HG03159 (cell line): ENCODE data around the gene KIF16B.
"Not testable (repeated sequence)": the region's sequence is repeated elsewhere in the genome, so short reads cannot be mapped to it uniquely, and the experiment has no call there.

Source experiments
- ATAC-seq: cut with Tn5 transposase; IDR thresholded peaks from one replicate; pipeline ENCODE4 v1.9.1; 2021; ENCODE audit warnings: mild to moderate bottlenecking, moderate library complexity; ENCODE audit not compliant: unreplicated experiment

Gene KIF16B

GRCh38 chr20:16573001-16573965 is at the start of gene KIF16B:
Gene KIF16B, minus strand, starts transcription at chr20:16573448. Its CDS starts 173 bp downstream, at chr20:16573275.
- ATAC-seq, result peak; percentile 75

DNA sequence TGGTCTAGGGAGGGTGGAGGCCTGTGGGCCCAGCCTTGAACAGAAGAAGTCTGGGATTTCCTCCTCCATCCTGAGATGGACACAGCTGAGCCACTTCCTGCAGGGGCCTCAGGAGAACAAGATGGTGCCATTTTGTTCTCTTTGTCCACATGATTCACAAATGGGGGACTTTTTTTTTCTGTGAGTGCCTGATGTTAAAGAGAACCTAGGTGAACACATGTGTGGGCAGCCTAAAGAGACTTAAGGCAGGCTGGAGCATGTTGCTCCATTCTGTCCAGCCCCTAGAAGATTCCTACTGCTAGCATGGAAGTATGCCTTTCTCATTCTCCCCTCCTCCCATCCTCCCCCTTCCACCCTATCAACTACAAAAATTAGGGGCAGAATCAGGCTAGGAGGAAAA is 49.3 kb upstream of the KIF16B start:
- ATAC-seq, result no peak

DNA sequence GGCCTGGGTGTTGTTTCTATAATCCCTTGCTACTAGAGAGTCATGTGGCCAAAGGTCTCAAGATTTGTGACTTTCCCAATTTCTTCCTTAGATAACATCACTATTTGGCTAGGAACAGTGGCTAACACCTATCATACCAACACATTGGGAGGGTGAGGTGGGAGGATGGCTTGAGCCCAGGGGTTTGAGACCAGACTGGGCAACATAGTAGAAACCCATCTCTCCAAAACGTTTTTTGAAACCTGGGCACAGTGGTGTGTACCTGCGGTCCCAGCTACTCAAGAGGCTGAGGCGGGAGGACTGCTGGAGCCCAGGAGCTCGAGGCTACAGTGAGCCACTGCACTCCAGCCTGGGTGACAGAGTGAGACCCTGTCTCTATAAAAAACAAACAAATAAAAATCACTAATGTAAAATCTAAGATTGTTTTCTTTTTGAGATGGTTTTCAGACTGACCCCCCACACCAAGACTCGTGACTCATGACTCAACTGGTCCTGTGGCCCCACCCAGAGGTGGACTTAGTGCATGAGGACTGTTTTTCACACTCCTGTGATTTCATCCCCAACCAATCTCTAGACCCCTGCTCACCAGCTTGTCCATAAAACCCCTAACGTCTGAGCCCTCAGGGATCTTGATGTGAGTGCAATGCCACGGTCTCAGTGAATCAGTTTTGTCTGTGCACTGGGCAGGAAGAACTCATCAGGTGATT is 48.3 kb upstream of the KIF16B start:
- no peak for ATAC-seq

- ATAC-seq, result no peak
Observed at GRCh38 chr20:16620961-16621360, 47.7 kb upstream of the KIF16B start.

DNA sequence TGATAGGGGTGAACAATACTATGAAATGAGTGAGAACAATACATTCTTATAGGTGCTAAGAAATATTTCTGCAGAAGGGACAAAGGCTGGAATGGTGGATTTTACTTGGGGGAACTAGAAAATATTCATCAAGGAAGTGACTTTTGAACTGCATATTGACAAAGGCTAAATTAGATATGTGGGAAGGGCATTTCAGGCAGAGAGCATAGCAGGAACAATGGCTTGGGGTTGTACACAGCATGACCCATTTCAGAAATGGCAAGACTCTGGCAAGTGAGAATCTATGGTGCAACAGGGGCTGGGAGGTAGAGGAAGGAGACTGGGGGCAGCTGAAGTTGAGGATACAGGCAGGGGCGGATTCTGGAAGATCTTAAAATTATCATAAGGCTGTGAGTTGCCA is 46.7 kb upstream of the KIF16B start:
- no peak for ATAC-seq

GRCh38 chr20:16617056-16617455 is 43.8 kb upstream of the KIF16B start:
- no peak for ATAC-seq

GRCh38 chr20:16616317-16616716 is 43.1 kb upstream of the KIF16B start:
- no peak for ATAC-seq

DNA sequence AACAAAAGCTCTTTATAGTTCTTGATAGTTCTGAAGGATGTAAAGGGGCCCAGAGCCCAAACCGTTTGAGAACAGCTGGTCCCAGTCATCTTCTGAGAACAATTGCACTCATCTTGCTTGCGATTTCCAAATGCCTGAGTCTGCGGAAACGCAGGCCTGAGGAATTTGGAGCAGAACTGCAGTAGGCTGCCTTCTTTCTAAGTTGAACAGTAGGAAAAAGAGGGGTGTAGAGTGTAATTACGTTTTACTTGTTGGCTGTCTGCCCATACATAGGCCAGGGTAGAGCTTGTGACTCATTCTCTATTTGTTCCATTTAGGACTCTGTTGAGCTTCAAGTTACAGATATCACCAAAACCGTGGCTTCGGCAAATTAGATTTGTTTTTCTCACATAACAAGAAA is 42.0 kb upstream of the KIF16B start:
- ATAC-seq, result no peak

- no peak for ATAC-seq
Observed at GRCh38 chr20:16613954-16614353, 40.7 kb upstream of the KIF16B start.

DNA sequence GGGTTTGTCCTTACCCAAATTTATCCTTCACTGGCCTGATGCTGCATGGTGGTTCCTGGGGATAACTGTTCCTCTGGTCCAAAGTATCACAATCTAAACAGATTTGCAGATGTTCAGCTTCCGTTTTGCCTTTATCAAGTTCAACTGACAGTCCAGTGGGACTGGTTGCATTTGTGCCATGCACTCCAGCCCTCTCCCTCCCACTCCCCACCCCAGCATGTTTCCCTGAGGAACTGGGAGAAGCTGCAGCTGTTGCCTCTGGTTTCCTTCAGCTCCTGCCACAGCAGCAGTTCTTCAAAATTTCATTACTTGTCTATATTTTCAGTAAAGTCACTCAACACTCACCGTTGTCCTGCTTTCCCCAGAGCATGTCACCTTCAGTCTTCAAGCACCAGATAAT is 39.5 kb upstream of the KIF16B start:
- no peak for ATAC-seq

- ATAC-seq, result no peak
Observed at GRCh38 chr20:16611817-16612216, 38.6 kb upstream of the KIF16B start.

GRCh38 chr20:16609066-16609465 is 35.8 kb upstream of the KIF16B start:
- no peak for ATAC-seq

DNA sequence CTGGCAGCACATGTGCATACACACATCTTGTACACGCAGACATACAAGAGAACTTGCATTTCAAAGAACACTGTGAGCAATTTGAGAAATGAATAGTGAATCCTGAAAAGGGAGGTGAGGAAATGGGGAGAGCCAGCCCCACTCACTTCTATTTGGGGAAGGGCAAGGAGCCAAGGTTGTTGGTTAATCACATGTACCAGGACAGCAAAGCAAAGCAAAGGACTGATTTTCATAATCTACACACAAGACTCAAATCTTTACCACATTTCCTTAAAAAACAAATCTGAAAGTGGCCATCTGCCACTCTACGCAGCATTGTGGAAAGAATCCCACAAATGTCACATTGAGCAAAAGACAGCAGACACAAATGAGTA is 35.0 kb upstream of the KIF16B start:
- no peak for ATAC-seq

DNA sequence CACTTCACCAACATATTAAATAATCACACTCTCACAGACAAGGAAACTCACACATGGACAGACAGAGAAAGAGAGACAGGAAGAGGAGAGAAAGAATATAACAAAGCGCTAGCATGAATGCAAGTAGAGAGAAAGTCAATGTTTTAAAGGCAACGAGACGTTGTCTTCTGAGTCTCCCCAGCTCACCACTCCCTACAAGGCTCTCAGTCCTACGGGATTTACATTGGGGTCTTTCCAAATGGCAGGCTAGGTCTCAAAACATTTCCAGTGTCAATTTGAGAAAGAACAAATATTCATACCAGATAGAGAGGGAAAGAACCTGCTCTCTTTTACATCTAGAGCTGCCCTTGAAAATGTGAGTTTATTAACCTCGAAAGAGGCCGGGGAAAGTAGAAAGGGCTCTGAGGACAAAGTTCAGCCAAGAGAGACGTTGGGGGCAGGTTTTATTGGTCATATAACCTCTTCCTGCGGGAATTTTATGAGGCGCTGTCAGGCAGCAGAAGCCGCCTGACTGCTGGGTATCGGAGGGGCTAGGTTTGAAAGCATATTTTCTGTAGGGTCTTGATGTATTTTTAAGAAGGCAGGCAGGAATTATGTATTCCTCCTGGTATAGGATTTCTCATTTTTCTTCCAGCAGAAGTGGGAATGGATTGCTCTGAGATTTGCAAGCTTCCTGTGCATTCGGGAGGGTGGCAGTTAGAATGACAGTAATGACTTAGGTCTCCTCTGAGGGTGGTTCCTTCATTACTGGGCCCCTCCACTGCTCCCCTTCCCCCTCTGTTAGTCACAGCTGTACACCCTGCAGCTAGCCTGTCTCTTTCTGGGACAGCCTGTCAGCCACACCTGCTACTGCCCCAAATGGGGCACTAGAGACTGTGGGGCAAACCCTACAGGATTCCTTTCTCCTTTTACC is 34.4 kb upstream of the KIF16B start:
- no peak for ATAC-seq

GRCh38 chr20:16606468-16607070 is 33.3 kb upstream of the KIF16B start:
- no peak for ATAC-seq

GRCh38 chr20:16601047-16601446 is 27.8 kb upstream of the KIF16B start:
- ATAC-seq, result no peak

DNA sequence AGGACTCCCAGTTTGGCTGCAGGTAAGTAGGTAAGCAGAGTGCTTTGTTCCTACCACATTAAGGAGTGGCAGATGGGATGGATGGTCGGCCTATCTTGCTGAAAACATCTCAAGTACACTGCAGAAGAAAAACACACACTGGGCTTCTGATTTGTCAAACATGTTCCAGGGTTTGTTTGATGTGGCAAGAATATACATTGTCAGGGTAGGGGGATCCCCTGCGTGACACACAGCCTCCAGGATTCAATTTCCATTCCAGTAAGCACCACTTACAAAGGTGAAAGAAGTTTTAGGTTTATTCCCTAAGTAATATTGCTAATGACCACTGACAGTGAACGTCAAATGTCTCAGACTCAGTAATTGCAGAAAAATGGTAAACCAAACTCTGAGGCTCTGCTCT is 26.0 kb upstream of the KIF16B start:
- no peak for ATAC-seq

- no peak for ATAC-seq
Observed at GRCh38 chr20:16596991-16597390, 23.7 kb upstream of the KIF16B start.

GRCh38 chr20:16596404-16596803 is 23.2 kb upstream of the KIF16B start:
- not testable (repeated sequence) for ATAC-seq

- ATAC-seq, result no peak
Observed at GRCh38 chr20:16595376-16595775, 22.1 kb upstream of the KIF16B start.
